HEK293T (cell line): ENCODE results near the gene FHIP1B.

Experiments
- ARNT ChIP-seq: fragments of 450-650 bp; IDR thresholded peaks from 2 replicates; pipeline ENCODE4 v1.6.1; 2017; ENCODE audit warnings: mild to moderate bottlenecking
- BHLHE40 ChIP-seq: fragments of 450-650 bp; IDR thresholded peaks from 2 replicates; pipeline ENCODE4 v1.6.1; 2016; ENCODE audit warnings: mild to moderate bottlenecking, moderate library complexity, borderline replicate concordance
- ELF4 ChIP-seq: fragments of 450-650 bp; IDR thresholded peaks from 2 replicates; pipeline ENCODE4 v1.6.1; 2017; ENCODE audit warnings: antibody characterized with exemption
- FOXK2 ChIP-seq: fragments of 450-650 bp; IDR thresholded peaks from 2 replicates; pipeline ENCODE4 v1.6.1; 2016; ENCODE audit warnings: mild to moderate bottlenecking
- FOXM1 ChIP-seq: fragments of 450-650 bp; IDR thresholded peaks from 2 replicates; pipeline ENCODE4 v1.6.1; 2017; ENCODE audit warnings: mild to moderate bottlenecking, borderline replicate concordance
- L3MBTL2 ChIP-seq: fragments of 450-650 bp; conservative IDR thresholded peaks from 2 replicates; pipeline ENCODE4 v1.6.1; 2016; ENCODE audit warnings: mild to moderate bottlenecking
- PKNOX1 ChIP-seq: fragments of 450-650 bp; IDR thresholded peaks from 2 replicates; pipeline ENCODE4 v1.6.1; 2016
- ZNF384 ChIP-seq: fragments of 450-650 bp; IDR thresholded peaks from 2 replicates; pipeline ENCODE4 v1.6.1; 2016

- TF ChIP-seq FOXM1: no peak
- no peak for TF ChIP-seq BHLHE40
- TF ChIP-seq PKNOX1: no peak
- TF ChIP-seq ZNF384: no peak
- no peak for TF ChIP-seq ARNT
- TF ChIP-seq FOXK2: no peak
- TF ChIP-seq ELF4: no peak
- no peak for TF ChIP-seq L3MBTL2
These were observed 6.9 kb upstream of the FHIP1B start for GRCh38 chr11:6241316-6241715.
